SU-DHL-6 (cell line): Measurements from ENCODE around the gene HSPA9.

Experiments
- H2AFZ ChIP-seq: fragments of 200-600 bp; sonication (generic); 2 replicates; pipeline ENCODE4 v1.6.1; 2014; ENCODE audit warnings: low read depth, mild to moderate bottlenecking, moderate library complexity, mixed read lengths, antibody characterized with exemption, low read length; ENCODE audit not compliant: severe bottlenecking
- H3F3A ChIP-seq: fragments of 200-600 bp; shearing (Covaris generic); 2 replicates; pipeline ENCODE4 v1.6.0; 2016; ENCODE audit warnings: antibody characterized with exemption, mild to moderate bottlenecking; ENCODE audit not compliant: insufficient read depth
- H3K27ac ChIP-seq: fragments of 200-600 bp; sonication (generic); 2 replicates; pipeline ENCODE4 v1.5.1; 2016; ENCODE audit warnings: low read depth, mild to moderate bottlenecking, low read length, moderate library complexity, mixed read lengths
- H3K27me3 ChIP-seq: fragments of 200-600 bp; sonication (generic), shearing (Covaris generic); 2 replicates; pipeline ENCODE4 v1.6.0; 2014; ENCODE audit warnings: mild to moderate bottlenecking, low read length
- H3K36me3 ChIP-seq: fragments of 200-600 bp; sonication (generic); 2 replicates; pipeline ENCODE4 v1.6.1; 2014; ENCODE audit warnings: mild to moderate bottlenecking, low read length, mixed read lengths
- H3K4me2 ChIP-seq: fragments of 300-600, 200-600 bp; shearing (Covaris generic), sonication (generic); 2 replicates; pipeline ENCODE4 v1.6.0; 2014; ENCODE audit warnings: low read length, low read depth, mild to moderate bottlenecking; ENCODE audit not compliant: poor library complexity, severe bottlenecking
- H3K4me3 ChIP-seq: fragments of 200-600 bp; sonication (generic); 2 replicates; pipeline ENCODE4 v1.5.1; 2014; ENCODE audit warnings: antibody characterized with exemption, low read length, mild to moderate bottlenecking, mixed read lengths; ENCODE audit not compliant: insufficient read depth, poor library complexity, severe bottlenecking
- H3K79me2 ChIP-seq: fragments of 200-600 bp; sonication (generic); 2 replicates; pipeline ENCODE4 v1.6.1; 2014; ENCODE audit warnings: mild to moderate bottlenecking, low read length, moderate library complexity; ENCODE audit not compliant: insufficient read depth
- H3K9ac ChIP-seq: fragments of 200-600 bp; sonication (generic); 2 replicates; pipeline ENCODE4 v1.7.0; 2014; ENCODE audit warnings: mild to moderate bottlenecking, low read length
- H3K9me2 ChIP-seq: fragments of 200-600 bp; sonication (generic); replicated peaks from 2 replicates; pipeline ENCODE4 v1.6.1; 2014; ENCODE audit warnings: low read length; ENCODE audit not compliant: insufficient read depth
- H3K9me3 ChIP-seq: fragments of 200-600 bp; sonication (generic); 2 replicates; pipeline ENCODE4 v1.6.1; 2014; ENCODE audit warnings: low read length, mixed read lengths; ENCODE audit not compliant: insufficient read depth
- H4K20me1 ChIP-seq: fragments of 200-600 bp; sonication (generic); 2 replicates; pipeline ENCODE4 v1.6.1; 2014; ENCODE audit warnings: low read depth, mild to moderate bottlenecking, antibody characterized with exemption, low read length, moderate library complexity, mixed read lengths
- EZH2phosphoT487 ChIP-seq: fragments of 200-600 bp; sonication (generic), shearing (Covaris generic); conservative IDR thresholded peaks from 2 replicates; pipeline ENCODE4 v1.6.1; 2018; ENCODE audit warnings: mild to moderate bottlenecking, antibody characterized with exemption, low read length, moderate library complexity, mixed read lengths
- TF ChIP-seq, protein P1 (sequence below): fragments of 200-600 bp; sonication (generic); IDR thresholded peaks from one replicate; pipeline ENCODE4 v1.5.1; 2017; ENCODE audit warnings: antibody characterized with exemption, mild to moderate bottlenecking, low read length, moderate library complexity; ENCODE audit not compliant: insufficient read depth, poor library complexity, severe bottlenecking

The HSPA9 gene

DNA sequence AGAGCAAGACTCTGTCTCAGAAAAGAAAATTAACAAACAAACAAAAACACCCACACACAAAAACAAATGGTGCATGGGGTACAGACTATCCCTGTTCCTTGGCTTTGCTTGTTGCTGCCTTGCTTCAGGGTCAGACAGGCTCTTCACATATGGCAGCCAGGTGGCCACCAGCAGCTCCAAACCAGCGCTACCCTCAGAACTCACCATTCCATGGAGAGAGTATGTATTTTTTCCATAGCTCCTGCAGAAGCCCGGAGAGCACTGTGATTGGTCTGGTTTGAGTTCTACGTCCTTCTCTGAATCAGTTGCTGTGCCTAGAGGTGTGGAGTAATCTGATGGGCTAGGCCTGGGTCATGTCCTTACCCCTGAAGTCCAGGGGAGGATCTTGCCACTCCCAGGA, 25.2 kb upstream of the HSPA9 start:
- H3K79me2 ChIP-seq = no peaks in the 10 kb centered on the region
- no peaks in the 10 kb centered on the region for H3K9me3 ChIP-seq
- H3K27ac ChIP-seq = no peak overlapping the region
- no peak overlapping the region for H2AFZ ChIP-seq
- no peaks in the 10 kb centered on the region for H3K27me3 ChIP-seq
- no peaks in the 10 kb centered on the region for H3F3A ChIP-seq
- H4K20me1 ChIP-seq = no peaks in the 10 kb centered on the region
- H3K9ac ChIP-seq = no peak overlapping the region
- H3K4me2 ChIP-seq = no peak overlapping the region
- TF ChIP-seq, protein P1, sequence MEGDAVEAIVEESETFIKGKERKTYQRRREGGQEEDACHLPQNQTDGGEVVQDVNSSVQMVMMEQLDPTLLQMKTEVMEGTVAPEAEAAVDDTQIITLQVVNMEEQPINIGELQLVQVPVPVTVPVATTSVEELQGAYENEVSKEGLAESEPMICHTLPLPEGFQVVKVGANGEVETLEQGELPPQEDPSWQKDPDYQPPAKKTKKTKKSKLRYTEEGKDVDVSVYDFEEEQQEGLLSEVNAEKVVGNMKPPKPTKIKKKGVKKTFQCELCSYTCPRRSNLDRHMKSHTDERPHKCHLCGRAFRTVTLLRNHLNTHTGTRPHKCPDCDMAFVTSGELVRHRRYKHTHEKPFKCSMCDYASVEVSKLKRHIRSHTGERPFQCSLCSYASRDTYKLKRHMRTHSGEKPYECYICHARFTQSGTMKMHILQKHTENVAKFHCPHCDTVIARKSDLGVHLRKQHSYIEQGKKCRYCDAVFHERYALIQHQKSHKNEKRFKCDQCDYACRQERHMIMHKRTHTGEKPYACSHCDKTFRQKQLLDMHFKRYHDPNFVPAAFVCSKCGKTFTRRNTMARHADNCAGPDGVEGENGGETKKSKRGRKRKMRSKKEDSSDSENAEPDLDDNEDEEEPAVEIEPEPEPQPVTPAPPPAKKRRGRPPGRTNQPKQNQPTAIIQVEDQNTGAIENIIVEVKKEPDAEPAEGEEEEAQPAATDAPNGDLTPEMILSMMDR = no peak
- TF ChIP-seq EZH2phosphoT487 = no peak
- H3K4me3 ChIP-seq = no peak overlapping the region
- H3K36me3 ChIP-seq = no peaks in the 10 kb centered on the region
- no peaks in the 10 kb centered on the region for H3K9me2 ChIP-seq

DNA sequence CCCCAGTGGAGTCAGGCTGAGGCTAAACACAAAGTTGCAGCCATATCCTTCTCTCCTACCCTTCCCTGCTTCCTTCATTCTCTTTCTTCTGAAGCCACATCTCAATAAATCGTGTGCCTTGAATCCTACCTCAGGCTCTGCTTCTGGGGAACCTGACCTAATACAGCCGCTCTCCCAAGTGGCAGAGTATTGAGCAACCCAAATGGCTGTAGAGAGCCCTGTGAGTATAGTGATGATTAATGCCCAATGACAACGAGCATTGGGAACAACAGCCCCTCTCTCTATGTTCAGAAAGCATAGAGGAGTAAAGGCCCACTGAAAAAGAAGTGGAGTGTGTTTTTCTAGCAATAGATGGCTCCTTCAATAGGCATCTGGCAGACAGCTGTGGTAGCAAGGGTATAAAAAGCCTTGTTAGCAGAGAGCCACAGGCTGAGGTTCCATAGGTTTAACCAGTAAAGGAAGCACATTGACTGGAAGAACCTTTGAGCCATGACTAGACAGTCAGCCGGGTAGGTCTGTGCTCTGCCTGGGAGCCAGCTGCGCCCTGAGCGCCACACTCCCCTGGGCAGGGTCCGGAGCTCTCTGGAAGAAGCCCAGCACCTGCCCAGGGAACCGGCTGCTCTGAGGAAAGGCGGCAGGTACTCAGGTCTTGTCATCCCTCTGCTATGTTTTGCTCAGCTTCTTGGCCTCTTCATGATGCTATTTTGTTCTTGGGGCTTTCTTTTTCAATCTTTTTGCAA, 22.6 kb upstream of the HSPA9 start:
- H3K4me2 ChIP-seq = no peak overlapping the region
- H3K4me3 ChIP-seq = no peak overlapping the region
- no peaks in the 10 kb centered on the region for H4K20me1 ChIP-seq
- no peaks in the 10 kb centered on the region for H3F3A ChIP-seq
- H3K79me2 ChIP-seq = no peaks in the 10 kb centered on the region
- no peaks in the 10 kb centered on the region for H3K27me3 ChIP-seq
- H3K36me3 ChIP-seq = no peaks in the 10 kb centered on the region
- H3K27ac ChIP-seq = no peak overlapping the region
- TF ChIP-seq EZH2phosphoT487 = no peak
- TF ChIP-seq, protein P1 = no peak
- H2AFZ ChIP-seq = no peak overlapping the region
- H3K9me3 ChIP-seq = no peaks in the 10 kb centered on the region
- no peak overlapping the region for H3K9ac ChIP-seq
- H3K9me2 ChIP-seq = no peaks in the 10 kb centered on the region

DNA sequence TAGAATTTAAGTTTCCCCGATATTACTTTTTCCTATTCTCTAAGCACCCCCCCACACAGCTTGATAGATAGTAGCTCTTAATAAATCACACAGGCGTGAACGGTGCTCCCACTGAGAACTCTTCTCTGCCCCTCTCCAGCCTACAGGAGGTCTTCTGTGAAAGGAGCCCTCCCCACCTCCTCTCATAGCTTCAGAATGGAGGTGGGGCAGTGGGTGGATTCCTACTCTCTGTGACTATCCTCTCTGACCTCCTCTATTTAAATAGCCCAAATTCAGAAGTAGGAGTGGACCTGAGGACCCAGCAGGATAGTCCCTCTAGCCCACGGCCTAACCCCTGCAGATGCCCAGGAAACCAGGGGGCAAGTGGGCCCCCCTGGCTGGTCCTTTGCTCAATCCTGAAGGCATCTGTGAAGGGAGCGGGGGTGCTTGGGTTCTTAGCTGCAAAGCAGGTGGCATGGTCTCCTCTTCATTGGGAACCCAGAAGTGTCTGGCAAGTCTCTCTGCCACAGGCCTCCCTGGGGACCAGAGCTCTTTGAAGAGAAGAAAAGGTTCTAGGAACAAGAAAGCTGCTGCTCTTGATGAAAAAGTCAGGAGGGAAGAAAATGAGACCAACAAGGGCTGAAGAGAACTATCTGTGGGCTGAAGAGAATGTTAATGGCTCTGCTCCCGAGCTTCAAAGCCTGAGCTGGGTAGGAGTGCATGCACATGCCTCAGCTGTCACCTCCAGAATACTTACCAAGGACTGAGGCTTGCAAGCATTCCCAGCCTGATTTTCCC, 21.1 kb upstream of the HSPA9 start:
- Histone ChIP-seq H3K36me3 (no peaks in the 10 kb centered on the region), H3K4me2 (no peak overlapping the region), H3K9me3 (no peaks in the 10 kb centered on the region), H2AFZ (no peak overlapping the region), H3K27me3 (no peaks in the 10 kb centered on the region), H3F3A (no peaks in the 10 kb centered on the region), H3K79me2 (no peaks in the 10 kb centered on the region), H3K27ac (no peak overlapping the region), H3K4me3 (no peak overlapping the region), H4K20me1 (no peaks in the 10 kb centered on the region), H3K9me2 (no peaks in the 10 kb centered on the region), H3K9ac (no peak overlapping the region)
- TF ChIP-seq, protein P1 = no peak
- no peak for TF ChIP-seq EZH2phosphoT487
